Measurements from ENCODE around the gene CALR3.
"Not testable (repeated sequence)": the region's sequence is repeated elsewhere in the genome, so short reads cannot be mapped to it uniquely, and the experiment has no call there.

Gene CALR3

GRCh38 chr19:16495982-16496612, at the start of gene CALR3, which contains the start of gene C19orf44:
Gene CALR3 (minus strand): TSS chr19:16496167. CDS start chr19:16496129, 38 bp downstream.
Gene C19orf44 (plus strand): TSS chr19:16496394. CDS start chr19:16500793, 4,399 bp downstream.
- Histone ChIP-seq H3K27ac (peak within 1 kb of the TSS; percentile 35; the same call in 1 of the 2 replicates), H3K27me3 (no peaks in the 10 kb centered on the region), H3K4me3 (peak within 1 kb of the TSS; percentile 82), H3K9me3 (no peaks in the 10 kb centered on the region), H3K4me1 (peaks cover 24% of the 10 kb centered on the region), H4K20me1 (no peaks in the 10 kb centered on the region), H3K36me3 (peaks cover 6% of the 10 kb centered on the region), H3K4me2 (peak within 1 kb of the TSS; percentile 94), H3K9ac (peak within 1 kb of the TSS; percentile 73)
- TF ChIP-seq Cebpa-rat (IDR thresholded peaks at IDR 0.05): no peak

- no peak for TF ChIP-seq Cebpa-rat (IDR thresholded peaks at IDR 0.05)
- H3K4me2 ChIP-seq: peak overlapping the region; percentile 85
- H3K9ac ChIP-seq: no peak overlapping the region; the same call in 1 of the 2 replicates
- peaks cover 45% of the 10 kb centered on the region for H3K4me1 ChIP-seq
- H3K27me3 ChIP-seq: no peaks in the 10 kb centered on the region
- no peak overlapping the region for H3K4me3 ChIP-seq
- peaks cover 12% of the 10 kb centered on the region for H3K36me3 ChIP-seq
- H3K9me3 ChIP-seq: no peaks in the 10 kb centered on the region
- H3K27ac ChIP-seq: no peak overlapping the region
- peaks cover 26% of the 10 kb centered on the region for H4K20me1 ChIP-seq
Observed at GRCh38 chr19:16544473-16545231, 48.7 kb upstream of the CALR3 start.

GRCh38 chr19:16543734-16544133, 47.8 kb upstream of the CALR3 start:
- H3K9me3 ChIP-seq, H3K27ac ChIP-seq, H3K27me3 ChIP-seq: not testable (repeated sequence)
- Histone ChIP-seq H3K9ac (peak overlapping the region; percentile 97; the same call in 1 of the 2 replicates), H3K4me3 (peak overlapping the region; percentile 89; the same call in 1 of the 2 replicates), H3K4me2 (peak overlapping the region; percentile 85), H4K20me1 (peaks cover 35% of the 10 kb centered on the region), H3K4me1 (peaks cover 54% of the 10 kb centered on the region), H3K36me3 (peaks cover 20% of the 10 kb centered on the region)

GRCh38 chr19:16542910-16543472, 47.0 kb upstream of the CALR3 start:
- Histone ChIP-seq H3K4me1 (peaks cover 60% of the 10 kb centered on the region), H4K20me1 (peaks cover 42% of the 10 kb centered on the region), H3K4me3 (peak overlapping the region; percentile 89), H3K27me3 (no peaks in the 10 kb centered on the region), H3K4me2 (peak overlapping the region; percentile 85), H3K36me3 (peaks cover 28% of the 10 kb centered on the region), H3K9me3 (no peaks in the 10 kb centered on the region), H3K9ac (peak overlapping the region; percentile 97), H3K27ac (peak overlapping the region; percentile 92)
- no peak for TF ChIP-seq Cebpa-rat (IDR thresholded peaks at IDR 0.05)

DNA sequence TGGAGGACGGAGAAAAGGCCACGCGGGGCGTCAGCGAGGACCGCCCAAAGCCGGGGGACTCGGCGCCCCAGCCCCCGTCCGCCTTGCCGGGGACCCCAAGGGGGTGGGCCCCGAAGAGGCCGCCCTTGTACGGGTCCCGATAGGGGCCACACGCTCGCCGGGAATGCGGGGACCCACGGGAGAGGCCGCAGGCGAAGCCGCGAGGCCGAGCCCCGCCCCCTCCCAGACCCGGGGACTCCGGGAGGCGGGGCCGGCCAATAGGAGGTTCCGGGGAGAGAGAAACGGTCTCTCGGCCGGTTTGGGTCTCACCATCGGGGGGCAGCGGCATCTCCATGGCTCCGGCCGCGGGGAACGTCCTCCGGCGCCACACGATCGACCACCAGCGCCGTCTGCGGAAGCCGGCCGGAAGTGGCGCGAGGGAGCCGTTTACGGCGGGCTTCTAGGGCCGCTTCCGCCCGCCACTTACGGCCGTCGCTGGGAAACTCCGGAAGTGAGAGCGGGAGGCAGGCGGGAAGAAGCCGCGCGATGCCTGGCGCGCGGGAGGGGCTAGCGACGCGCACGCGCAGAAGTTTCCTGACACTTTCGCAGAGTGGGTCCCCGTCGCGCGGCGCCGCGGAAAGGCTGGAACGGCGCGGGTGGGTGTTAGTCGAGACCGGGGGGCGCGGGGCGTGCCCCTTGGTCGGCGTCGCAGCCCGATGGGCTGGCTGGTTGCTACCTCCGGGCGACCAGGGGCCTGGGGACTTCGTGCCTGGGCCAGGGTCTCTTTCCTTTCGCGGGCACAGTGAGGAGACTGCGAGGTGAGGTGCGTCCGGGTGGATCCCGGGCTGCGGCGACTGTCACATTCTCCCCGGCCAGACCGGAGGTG, 46.3 kb upstream of the CALR3 start, which contains the start of gene CHERP:
Gene CHERP (minus strand): TSS at position 393 of the 865 bp plus-strand sequence. CDS start 59 bp downstream, at position 334.
- Histone ChIP-seq H3K36me3 (peaks cover 35% of the 10 kb centered on the region), H3K9ac (peak within 1 kb of the TSS; percentile 97), H3K4me3 (peak within 1 kb of the TSS; percentile 89), H3K27ac (peak within 1 kb of the TSS; percentile 92), H3K4me2 (peak within 1 kb of the TSS; percentile 93), H3K27me3 (no peaks in the 10 kb centered on the region), H4K20me1 (peaks cover 49% of the 10 kb centered on the region), H3K9me3 (no peaks in the 10 kb centered on the region), H3K4me1 (peaks cover 60% of the 10 kb centered on the region)
- no peak for TF ChIP-seq Cebpa-rat (IDR thresholded peaks at IDR 0.05)

GRCh38 chr19:16541526-16542044, 45.6 kb upstream of the CALR3 start:
- Histone ChIP-seq H3K4me3 (peak overlapping the region; percentile 89), H3K27ac (peak overlapping the region; percentile 92), H3K9ac (peak overlapping the region; percentile 97), H3K9me3 (no peaks in the 10 kb centered on the region), H3K4me2 (peak overlapping the region; percentile 93), H4K20me1 (peaks cover 56% of the 10 kb centered on the region), H3K36me3 (peaks cover 42% of the 10 kb centered on the region), H3K27me3 (no peaks in the 10 kb centered on the region), H3K4me1 (peaks cover 60% of the 10 kb centered on the region)
- TF ChIP-seq Cebpa-rat (IDR thresholded peaks at IDR 0.05): no peak

- H3K4me2 ChIP-seq: peak overlapping the region; percentile 93
- H3K27ac ChIP-seq: peak overlapping the region; percentile 92; the same call in 1 of the 2 replicates
- H3K36me3 ChIP-seq: peaks cover 48% of the 10 kb centered on the region
- H3K27me3 ChIP-seq: no peaks in the 10 kb centered on the region
- no peaks in the 10 kb centered on the region for H3K9me3 ChIP-seq
- H4K20me1 ChIP-seq: peaks cover 63% of the 10 kb centered on the region
- peak overlapping the region; percentile 97 for H3K9ac ChIP-seq
- peaks cover 60% of the 10 kb centered on the region for H3K4me1 ChIP-seq
- peak overlapping the region; percentile 89 for H3K4me3 ChIP-seq
- no peak for TF ChIP-seq Cebpa-rat (IDR thresholded peaks at IDR 0.05)
Observed at GRCh38 chr19:16540948-16541347, 45.0 kb upstream of the CALR3 start.

DNA sequence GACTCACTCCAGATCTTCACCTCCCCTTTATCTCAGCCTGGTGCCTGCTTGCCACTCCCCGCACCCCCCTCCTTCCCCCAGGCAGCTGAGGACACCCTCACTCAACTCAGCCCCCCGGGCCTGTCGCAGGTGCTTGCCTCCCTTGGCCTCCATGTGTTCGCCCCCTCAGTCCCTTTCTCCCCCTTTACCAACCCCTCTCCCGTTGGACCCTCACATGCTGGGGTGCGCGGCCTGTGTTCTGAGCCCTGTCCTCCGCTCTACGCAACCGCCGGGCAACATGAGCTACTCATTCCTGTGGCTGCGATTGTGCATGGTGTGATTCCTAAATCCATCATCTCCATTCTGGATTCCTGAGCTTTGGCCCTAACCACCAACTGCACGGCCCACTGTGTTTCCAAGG, 41.1 kb upstream of the CALR3 start:
- Histone ChIP-seq H3K4me3 (no peak overlapping the region), H3K4me1 (peaks cover 33% of the 10 kb centered on the region), H3K27ac (no peak overlapping the region), H3K4me2 (no peak overlapping the region), H3K9me3 (no peaks in the 10 kb centered on the region), H3K36me3 (peaks cover 87% of the 10 kb centered on the region), H4K20me1 (peaks cover 100% of the 10 kb centered on the region), H3K27me3 (no peaks in the 10 kb centered on the region), H3K9ac (no peak overlapping the region)
- TF ChIP-seq Cebpa-rat (IDR thresholded peaks at IDR 0.05): no peak

GRCh38 chr19:16536130-16536529, 40.2 kb upstream of the CALR3 start:
- no peak overlapping the region for H3K4me2 ChIP-seq
- no peak for TF ChIP-seq Cebpa-rat (IDR thresholded peaks at IDR 0.05)
- peaks cover 100% of the 10 kb centered on the region for H4K20me1 ChIP-seq
- no peak overlapping the region for H3K4me3 ChIP-seq
- H3K4me1 ChIP-seq: peaks cover 29% of the 10 kb centered on the region
- no peak overlapping the region for H3K27ac ChIP-seq
- no peaks in the 10 kb centered on the region for H3K9me3 ChIP-seq
- no peak overlapping the region for H3K9ac ChIP-seq
- H3K27me3 ChIP-seq: no peaks in the 10 kb centered on the region
- peaks cover 96% of the 10 kb centered on the region for H3K36me3 ChIP-seq
